ENCODE measurements around the gene GPD1. TPM values are rescaled to one million over a fixed set of nuclear protein-coding genes. Genes with fewer than 3 reads are reported as not detected.

Gene GPD1
- total RNA-seq, 2 donors from 2014 or later = 0.93 to 1.1 TPM

- Mint-ChIP-seq H3K4me1 (peaks cover under 1% of the 10 kb centered on the region), H3K4me3 (no peak overlapping the region), H3K27ac (no peak overlapping the region), H3K9me3 (no peaks in the 10 kb centered on the region), H3K36me3 (ENCODE audit: low read depth) (no peaks in the 10 kb centered on the region), H3K27me3 (ENCODE audit: insufficient read depth) (peaks cover 72% of the 10 kb centered on the region)
- Histone ChIP-seq H3K4me3 (ENCODE audit: low read length) (no peak overlapping the region), H3K27me3 (ENCODE audit: control insufficient read depth, insufficient read depth, low read length, poor library complexity, severe bottlenecking) (peaks cover 53% of the 10 kb centered on the region), H3K4me1 (ENCODE audit: control insufficient read depth, insufficient read depth, low read length) (peaks cover 4% of the 10 kb centered on the region), H3K9ac (ENCODE audit: extremely low read depth, low read length, poor library complexity, severe bottlenecking) (no peak overlapping the region), H3K9me3 (ENCODE audit: control insufficient read depth, low read length) (no peaks in the 10 kb centered on the region), H3K27ac (ENCODE audit: low read depth, low read length) (no peak overlapping the region), H3K36me3 (ENCODE audit: control insufficient read depth, insufficient read depth, low read length) (no peaks in the 10 kb centered on the region)
- TF ChIP-seq CTCF (conservative IDR thresholded peaks at IDR 0.05) = no peak
- 79 to 80% methylated on average over 5 to 6 of the region's 6 CpGs for WGBS, 2 experiments (ENCODE audit: insufficient coverage in 1 of 2, insufficient read length in 1 of 2)
- DNase-seq = no peak
Measured at GRCh38 chr12:50061946-50062686, 41.7 kb upstream of the GPD1 start.

- no peak overlapping the region for H3K27ac ChIP-seq (ENCODE audit: low read depth, low read length)
- H3K4me3 Mint-ChIP-seq = no peak overlapping the region
- no peak overlapping the region for H3K27ac Mint-ChIP-seq
- no peak overlapping the region for H3K9ac ChIP-seq (ENCODE audit: extremely low read depth, low read length, poor library complexity, severe bottlenecking)
- H3K4me1 ChIP-seq (ENCODE audit: control insufficient read depth, insufficient read depth, low read length) = peaks cover 4% of the 10 kb centered on the region
- WGBS, 2 experiments (ENCODE audit: insufficient coverage in 1 of 2, insufficient read length in 1 of 2) = 71 to 85% methylated on average over 1 to 5 of the region's 5 CpGs
- peaks cover 69% of the 10 kb centered on the region for H3K27me3 Mint-ChIP-seq (ENCODE audit: insufficient read depth)
- H3K36me3 ChIP-seq (ENCODE audit: control insufficient read depth, insufficient read depth, low read length) = no peaks in the 10 kb centered on the region
- TF ChIP-seq CTCF (conservative IDR thresholded peaks at IDR 0.05) = no peak
- H3K9me3 ChIP-seq (ENCODE audit: control insufficient read depth, low read length) = no peaks in the 10 kb centered on the region
- no peaks in the 10 kb centered on the region for H3K36me3 Mint-ChIP-seq (ENCODE audit: low read depth)
- no peaks in the 10 kb centered on the region for H3K9me3 Mint-ChIP-seq
- DNase-seq = no peak
- H3K4me1 Mint-ChIP-seq = no peaks in the 10 kb centered on the region
- H3K27me3 ChIP-seq (ENCODE audit: control insufficient read depth, insufficient read depth, low read length, poor library complexity, severe bottlenecking) = peaks cover 49% of the 10 kb centered on the region
- H3K4me3 ChIP-seq (ENCODE audit: low read length) = no peak overlapping the region
Measured at GRCh38 chr12:50062728-50063460, 40.9 kb upstream of the GPD1 start.

GRCh38 chr12:50065726-50066310 lies 38.0 kb upstream of the GPD1 start:
- Mint-ChIP-seq H3K9me3 (no peaks in the 10 kb centered on the region), H3K4me3 (no peak overlapping the region), H3K4me1 (peaks cover 2% of the 10 kb centered on the region), H3K36me3 (ENCODE audit: low read depth) (no peaks in the 10 kb centered on the region), H3K27me3 (ENCODE audit: insufficient read depth) (peaks cover 43% of the 10 kb centered on the region), H3K27ac (no peak overlapping the region)
- Histone ChIP-seq H3K4me1 (ENCODE audit: control insufficient read depth, insufficient read depth, low read length) (peaks cover 4% of the 10 kb centered on the region), H3K9ac (ENCODE audit: extremely low read depth, low read length, poor library complexity, severe bottlenecking) (no peak overlapping the region), H3K27me3 (ENCODE audit: control insufficient read depth, insufficient read depth, low read length, poor library complexity, severe bottlenecking) (peaks cover 20% of the 10 kb centered on the region), H3K9me3 (ENCODE audit: control insufficient read depth, low read length) (no peaks in the 10 kb centered on the region), H3K4me3 (ENCODE audit: low read length) (no peak overlapping the region), H3K27ac (ENCODE audit: low read depth, low read length) (no peak overlapping the region), H3K36me3 (ENCODE audit: control insufficient read depth, insufficient read depth, low read length) (no peaks in the 10 kb centered on the region)
- DNase-seq = no peak
- no peak for TF ChIP-seq CTCF (conservative IDR thresholded peaks at IDR 0.05)
- WGBS, 2 experiments (ENCODE audit: insufficient coverage in 1 of 2, insufficient read length in 1 of 2) = 98% methylated on average over 3 of the region's 3 CpGs; no CpG with 5 or more reads in 1 of the 2 experiments
